D721Med (cell line): Measurements from ENCODE around the gene ATP6V0B.

ENCODE experiments used
- DNase-seq: peaks from one replicate; pipeline ENCODE4 v3.0.0; 2011; ENCODE audit warnings: low spot score; ENCODE audit not compliant: insufficient read length
- FAIRE-seq: peaks from 2 replicates; lab custom pipeline; 2011; peaks lifted over from hg19 to GRCh38; lab: Jason Lieb, UNC
- TF ChIP-seq, protein P1 (sequence below): IDR thresholded peaks from 2 replicates; pipeline ENCODE4 v1.5.1; 2012; ENCODE audit warnings: mild to moderate bottlenecking, control low read depth; ENCODE audit not compliant: insufficient read depth; ENCODE audit errors: missing control alignments

The ATP6V0B gene

DNA sequence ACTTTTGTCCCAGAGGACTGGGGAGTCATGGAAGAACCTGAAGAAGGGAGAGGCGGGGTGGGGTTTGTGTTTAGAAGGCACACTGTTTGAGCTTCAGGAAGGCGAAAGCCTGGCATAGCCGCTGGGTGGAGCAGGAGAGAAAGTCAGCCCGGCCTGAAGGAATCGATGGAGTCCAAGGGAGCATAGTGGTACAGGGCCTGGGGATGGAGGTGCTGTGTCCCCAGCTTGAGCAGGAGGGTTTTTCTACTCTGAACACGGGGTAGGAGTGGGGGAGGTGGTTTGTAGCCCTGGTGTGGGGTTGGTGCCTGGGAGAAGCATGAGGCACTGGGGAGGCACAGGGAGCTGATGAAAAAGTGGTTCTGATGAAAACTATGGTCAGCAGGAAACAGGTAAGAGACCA, 12.0 kb downstream of the ATP6V0B start:
- no peak for DNase-seq
- no peak for FAIRE-seq
- TF ChIP-seq, protein P1, sequence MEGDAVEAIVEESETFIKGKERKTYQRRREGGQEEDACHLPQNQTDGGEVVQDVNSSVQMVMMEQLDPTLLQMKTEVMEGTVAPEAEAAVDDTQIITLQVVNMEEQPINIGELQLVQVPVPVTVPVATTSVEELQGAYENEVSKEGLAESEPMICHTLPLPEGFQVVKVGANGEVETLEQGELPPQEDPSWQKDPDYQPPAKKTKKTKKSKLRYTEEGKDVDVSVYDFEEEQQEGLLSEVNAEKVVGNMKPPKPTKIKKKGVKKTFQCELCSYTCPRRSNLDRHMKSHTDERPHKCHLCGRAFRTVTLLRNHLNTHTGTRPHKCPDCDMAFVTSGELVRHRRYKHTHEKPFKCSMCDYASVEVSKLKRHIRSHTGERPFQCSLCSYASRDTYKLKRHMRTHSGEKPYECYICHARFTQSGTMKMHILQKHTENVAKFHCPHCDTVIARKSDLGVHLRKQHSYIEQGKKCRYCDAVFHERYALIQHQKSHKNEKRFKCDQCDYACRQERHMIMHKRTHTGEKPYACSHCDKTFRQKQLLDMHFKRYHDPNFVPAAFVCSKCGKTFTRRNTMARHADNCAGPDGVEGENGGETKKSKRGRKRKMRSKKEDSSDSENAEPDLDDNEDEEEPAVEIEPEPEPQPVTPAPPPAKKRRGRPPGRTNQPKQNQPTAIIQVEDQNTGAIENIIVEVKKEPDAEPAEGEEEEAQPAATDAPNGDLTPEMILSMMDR, result no peak

DNA sequence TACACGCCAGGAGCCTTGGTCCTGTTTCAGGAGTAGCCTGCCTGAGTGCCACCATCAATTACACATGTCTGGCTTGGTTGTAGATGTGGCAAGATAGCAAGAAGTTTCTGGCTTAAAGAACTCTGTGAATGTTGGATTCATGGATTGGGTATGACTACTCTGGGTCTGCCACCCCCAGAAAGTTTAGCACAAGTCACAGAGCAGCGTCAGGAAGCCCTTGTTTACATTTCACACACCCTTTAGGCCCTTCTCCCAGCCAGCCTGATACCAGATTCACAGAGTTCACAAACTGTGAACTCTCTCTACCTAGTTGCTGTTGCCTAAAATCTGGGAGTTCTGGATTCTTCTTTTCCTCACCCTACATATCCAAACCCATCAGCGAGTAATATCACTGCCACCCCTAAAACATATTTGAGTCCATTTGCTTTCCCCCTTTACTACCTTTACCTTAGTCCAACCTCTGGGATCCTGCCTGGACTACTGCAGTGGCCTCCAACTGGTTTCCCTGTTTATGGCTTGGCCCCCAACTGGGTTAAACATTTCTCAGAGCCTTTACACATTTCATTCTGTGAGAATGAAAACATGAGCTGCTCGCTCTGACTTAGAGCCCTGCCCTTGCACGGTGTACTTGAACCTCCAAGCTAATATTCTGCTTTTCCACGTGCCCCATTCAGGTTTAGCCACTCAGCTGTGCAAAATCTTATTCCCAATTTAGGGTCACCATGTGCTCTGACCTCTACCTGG, 12.6 kb downstream of the ATP6V0B start:
- DNase-seq, result no peak
- FAIRE-seq, result no peak

GRCh38 chr1:43990271-43991199, 15.8 kb downstream of the ATP6V0B start:
- DNase-seq (no peak), FAIRE-seq (no peak)
- TF ChIP-seq, protein P1, result no peak

More for the DNA sequence above, 12.6 kb downstream of the ATP6V0B start:
- TF ChIP-seq, protein P1, result no peak

GRCh38 chr1:43991200-43991475, 16.4 kb downstream of the ATP6V0B start:
- no peak for FAIRE-seq
- DNase-seq, result no peak
- TF ChIP-seq, protein P1, result no peak

DNA sequence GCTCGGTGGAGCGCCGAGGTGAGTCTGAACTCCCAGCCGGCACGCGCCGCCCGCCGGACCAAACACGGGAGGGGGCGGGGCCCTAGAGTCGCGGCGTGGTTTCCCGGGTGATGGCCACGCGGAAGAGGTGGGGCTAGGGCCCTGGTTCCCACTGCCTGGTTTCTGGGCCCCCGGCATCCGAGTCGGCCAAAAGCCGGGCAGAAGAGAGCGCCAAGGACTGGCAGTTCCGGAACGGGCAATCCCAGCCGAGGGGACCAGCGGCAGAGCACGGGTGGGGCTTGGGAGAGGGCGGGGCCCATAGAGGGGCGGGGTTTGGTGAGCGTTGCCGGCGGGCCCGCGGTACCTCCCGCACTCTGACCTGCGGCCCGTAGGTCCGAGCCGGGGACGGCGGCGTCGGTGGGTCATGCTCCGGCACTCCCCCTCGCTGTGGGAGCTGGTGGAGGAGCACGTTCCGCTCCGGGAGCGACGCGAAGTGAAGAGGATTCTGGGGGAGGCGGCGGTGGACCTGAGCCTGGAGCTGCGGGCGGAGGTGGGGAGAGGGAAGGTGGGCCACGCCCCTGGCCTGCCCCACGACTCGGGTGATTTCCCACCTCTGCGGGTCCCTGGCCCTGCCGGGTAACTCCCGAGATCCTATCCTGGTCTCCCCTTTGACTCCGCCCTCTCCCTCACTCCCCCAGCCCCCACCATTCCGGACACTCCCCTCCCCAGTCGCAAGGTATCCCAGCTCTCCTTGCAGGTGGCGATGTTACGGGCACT, 16.9 kb downstream of the ATP6V0B start, which contains the start of gene CCDC24:
Gene CCDC24 (plus strand): TSS at position 124 of the 756 bp plus-strand sequence. CDS start 280 bp downstream, at position 404.
- TF ChIP-seq, protein P1, result no peak
- DNase-seq (peak; percentile 82), FAIRE-seq (no peak)

DNA sequence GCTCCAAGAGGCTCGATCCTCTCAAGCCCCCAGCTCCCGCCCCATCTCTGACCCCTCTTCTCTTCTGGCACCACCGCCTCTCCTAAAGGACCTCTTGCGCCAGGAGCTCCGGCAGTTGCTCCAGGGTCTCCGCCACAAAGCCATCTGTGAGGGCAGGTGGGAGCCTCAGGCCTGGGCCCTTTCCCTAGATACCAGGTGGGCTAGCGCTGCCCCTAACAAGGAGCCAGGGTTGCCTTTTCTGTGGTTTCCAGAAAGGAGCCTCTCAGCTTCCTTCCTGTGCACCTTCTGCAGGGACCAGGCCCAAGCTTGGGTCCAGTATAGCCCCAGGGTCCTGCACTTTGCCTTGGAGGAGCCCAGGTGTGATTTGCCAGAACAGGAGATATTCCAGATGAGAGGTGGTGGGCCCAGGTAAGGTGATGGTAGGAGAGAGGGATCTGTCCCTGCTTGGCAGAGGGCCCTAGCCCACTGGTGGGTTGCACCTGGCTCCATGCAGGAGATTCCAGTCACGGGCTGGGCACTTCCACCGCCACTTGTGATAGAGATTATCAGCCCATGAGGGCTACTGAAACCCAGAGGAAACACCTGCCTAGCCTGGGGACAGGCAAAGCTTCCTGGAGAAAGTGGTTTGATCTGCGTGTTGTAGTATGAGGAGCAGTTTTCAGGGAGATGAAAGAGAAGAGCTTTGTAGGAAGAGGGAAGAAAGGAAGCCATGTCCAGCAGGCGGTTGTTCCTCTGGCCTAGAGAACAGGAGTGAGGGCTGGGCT, 17.7 kb downstream of the ATP6V0B start:
- TF ChIP-seq, protein P1, result no peak
- DNase-seq, result no peak
- no peak for FAIRE-seq
